ENCODE data around the gene SERPINE2. TPM values are rescaled to one million over a fixed set of nuclear protein-coding genes. Genes with fewer than 3 reads are reported as not detected.
A peak's percentile ranks its signal among the peaks of the same experiment; 100 is the strongest.

The SERPINE2 gene
- total and polyA plus RNA-seq, 2 experiments from 2014 or later: 1,864 to 5,355 TPM

- no peaks in the 10 kb centered on the region for H3K27me3 ChIP-seq (replicated peaks; ENCODE audit: insufficient read depth)
- WGBS, 2 experiments (ENCODE audit: low coverage in 1 of 2, low lambda C conversion rate in 2 of 2, missing lambda C conversion rate in 2 of 2): 85 to 92% methylated on average over 7 of the region's 7 CpGs
- H3K9ac ChIP-seq: no peak overlapping the region
- H2AFZ ChIP-seq: no peak overlapping the region
- H3K4me3 ChIP-seq: no peak overlapping the region
- H3K9me2 ChIP-seq (ENCODE audit: insufficient read depth): no peaks in the 10 kb centered on the region
- peaks cover 20% of the 10 kb centered on the region for H3K4me1 ChIP-seq (ENCODE audit: insufficient read depth)
- H3K36me3 ChIP-seq (ENCODE audit: low read depth): no peaks in the 10 kb centered on the region
- H3K4me2 ChIP-seq (ENCODE audit: unreplicated experiment): no peak overlapping the region
- TF ChIP-seq EZH2phosphoT487 (IDR thresholded peaks at IDR 0.05; ENCODE audit: insufficient read depth, low read depth): no peak
- TF ChIP-seq EZH2 (IDR thresholded peaks at IDR 0.05; ENCODE audit: insufficient read depth, poor library complexity, severe bottlenecking): no peak
- H3K9me3 ChIP-seq (ENCODE audit: low read depth): no peaks in the 10 kb centered on the region
- in situ Hi-C loops (cut with MboI): no loop called here
- no peaks in the 10 kb centered on the region; the same call in 1 of the 2 replicates for H3F3A ChIP-seq (ENCODE audit: insufficient read depth)
- H4K20me1 ChIP-seq (ENCODE audit: insufficient read depth): peaks cover 3% of the 10 kb centered on the region; the same call in 1 of the 2 replicates
- no peak for DNase-seq
- H3K27ac ChIP-seq: no peak overlapping the region
- H3K79me2 ChIP-seq (ENCODE audit: insufficient read depth): peaks cover 100% of the 10 kb centered on the region
Measured at GRCh38 chr2:223928113-223929006, 110.7 kb downstream of the SERPINE2 start.

GRCh38 chr2:223925106-223925505, 114.0 kb downstream of the SERPINE2 start:
- Histone ChIP-seq H4K20me1 (ENCODE audit: insufficient read depth) (peaks cover 6% of the 10 kb centered on the region; the same call in 1 of the 2 replicates), H3K36me3 (ENCODE audit: low read depth) (no peaks in the 10 kb centered on the region), H3K27me3 (replicated peaks; ENCODE audit: insufficient read depth) (no peaks in the 10 kb centered on the region), H3K4me3 (no peak overlapping the region), H3K79me2 (ENCODE audit: insufficient read depth) (peaks cover 100% of the 10 kb centered on the region), H3K9me3 (ENCODE audit: low read depth) (no peaks in the 10 kb centered on the region), H3K9ac (no peak overlapping the region), H3K4me1 (ENCODE audit: insufficient read depth) (peaks cover 15% of the 10 kb centered on the region), H3K4me2 (ENCODE audit: unreplicated experiment) (no peak overlapping the region), H3F3A (ENCODE audit: insufficient read depth) (no peaks in the 10 kb centered on the region; the same call in 1 of the 2 replicates), H2AFZ (no peak overlapping the region), H3K27ac (no peak overlapping the region), H3K9me2 (ENCODE audit: insufficient read depth) (no peaks in the 10 kb centered on the region)
- TF ChIP-seq EZH2 (IDR thresholded peaks at IDR 0.05; ENCODE audit: insufficient read depth, poor library complexity, severe bottlenecking) (no peak), EZH2phosphoT487 (IDR thresholded peaks at IDR 0.05; ENCODE audit: insufficient read depth, low read depth) (no peak)
- 96 to 97% methylated on average over 3 of the region's 3 CpGs for WGBS, 2 experiments (ENCODE audit: low coverage in 1 of 2, low lambda C conversion rate in 2 of 2, missing lambda C conversion rate in 2 of 2)
- in situ Hi-C loops (cut with MboI): no loop called here
- peak; percentile 39 for DNase-seq

Other genes with a start within 250 kb of the SERPINE2 start
- gene AP1S3, start 201.7 kb downstream of the SERPINE2 start, total RNA-seq (2014; rRNA removed; shearing (Covaris generic)): 0.43 and 1.8 TPM in 2 replicates
- 2.0 and 2.3 TPM in 2 replicates for gene AP1S3, start 201.7 kb downstream of the SERPINE2 start, polyA plus RNA-seq (2016; fragmentation: Nextera tagmentation; extraction: Ambion mirVana)
- gene WDFY1, start 94.0 kb downstream of the SERPINE2 start, total RNA-seq (2014; rRNA removed; shearing (Covaris generic)): 76.9 and 81.2 TPM in 2 replicates
- gene WDFY1, start 94.0 kb downstream of the SERPINE2 start, polyA plus RNA-seq (2016; fragmentation: Nextera tagmentation; extraction: Ambion mirVana): 60.6 and 65.1 TPM in 2 replicates
- 34.4 and 34.9 TPM in 2 replicates for gene MRPL44, start 81.8 kb downstream of the SERPINE2 start, total RNA-seq (2014; rRNA removed; shearing (Covaris generic))
- 24.1 and 27.8 TPM in 2 replicates for gene MRPL44, start 81.8 kb downstream of the SERPINE2 start, polyA plus RNA-seq (2016; fragmentation: Nextera tagmentation; extraction: Ambion mirVana)

All from GM23248 (cell line).